OCI-LY7 (cell line): ENCODE results near the gene UQCRHL. TPM values are rescaled to one million over a fixed set of nuclear protein-coding genes. Genes with fewer than 3 reads are reported as not detected.
"Not testable (repeated sequence)": the region's sequence is repeated elsewhere in the genome, so short reads cannot be mapped to it uniquely, and the experiment has no call there.

Experiments used
- Bru-seq: library from RNA; stranded (reverse); fragments of 400-500 nt; gene quantifications from one replicate; lab custom pipeline; 2021; lab: Mats Ljungman, UMichigan
- BruChase-seq, 2 experiments: library from RNA; stranded (reverse); fragments of 400-500 nt; gene quantifications; one replicate each; lab custom pipeline; 2021; lab: Mats Ljungman, UMichigan
- BruUV-seq: library from RNA; stranded (reverse); fragments of 400-500 nt; replicated peaks from 2 replicates; lab custom pipeline; 2021; lab: Mats Ljungman, UMichigan
- CTCF ChIA-PET: fragments of 300-600 bp; sonication (Branson Sonifier 250); formaldehyde crosslinking; loops from one replicate; lab custom pipeline; 2022; ENCODE audit warnings: antibody characterized with exemption; ENCODE audit not compliant: unreplicated experiment; lab: Charles Lee
- POLR2A ChIA-PET: fragments of 300-600 bp; sonication (Branson Sonifier 250); formaldehyde crosslinking; loops from one replicate; lab custom pipeline; 2022; ENCODE audit warnings: antibody characterized with exemption; lab: Charles Lee
- DNase-seq: peaks from one replicate; pipeline ENCODE4 v3.0.0-alpha.2; 2015; ENCODE audit warnings: low spot score
- H2AFZ ChIP-seq: fragments of 200-600 bp; sonication (generic), shearing (Covaris generic); 2 replicates; pipeline ENCODE4 v1.6.1; 2014; ENCODE audit warnings: mild to moderate bottlenecking, antibody characterized with exemption, low read length, moderate library complexity
- H3K27ac ChIP-seq: fragments of 200-600 bp; sonication (generic); 2 replicates; pipeline ENCODE4 v1.5.1; 2014; ENCODE audit warnings: mixed run types, low read depth, mild to moderate bottlenecking, moderate library complexity, low read length, inconsistent platforms; ENCODE audit not compliant: poor library complexity, severe bottlenecking
- H3K36me3 ChIP-seq: fragments of 200-600 bp; sonication (generic); 2 replicates; pipeline ENCODE4 v1.6.1; 2014; ENCODE audit warnings: mild to moderate bottlenecking, antibody characterized with exemption, low read length, moderate library complexity, mixed read lengths; ENCODE audit not compliant: insufficient read depth
- H3K4me1 ChIP-seq: fragments of 200-600 bp; sonication (generic); 2 replicates; pipeline ENCODE4 v1.5.1; 2014; ENCODE audit warnings: mild to moderate bottlenecking, low read length; ENCODE audit not compliant: insufficient read depth, poor library complexity, severe bottlenecking
- H3K4me2 ChIP-seq: fragments of 200-600 bp; sonication (generic); 2 replicates; pipeline ENCODE4 v1.6.1; 2014; ENCODE audit warnings: mild to moderate bottlenecking, low read length
- H3K4me3 ChIP-seq: fragments of 200-600 bp; sonication (generic); 2 replicates; pipeline ENCODE4 v1.5.1; 2014; ENCODE audit warnings: mild to moderate bottlenecking, low read depth, low read length; ENCODE audit not compliant: poor library complexity, severe bottlenecking
- H3K79me2 ChIP-seq: fragments of 200-600 bp; sonication (generic); 2 replicates; pipeline ENCODE4 v1.6.1; 2016; ENCODE audit warnings: low read depth, mild to moderate bottlenecking, low read length, moderate library complexity, mixed read lengths; ENCODE audit not compliant: insufficient read depth
- H3K9me2 ChIP-seq: fragments of 200-600 bp; sonication (generic); 2 replicates; pipeline ENCODE4 v1.6.1; 2016; ENCODE audit warnings: mild to moderate bottlenecking, low read length, mixed read lengths; ENCODE audit not compliant: insufficient read depth
- H3K9me3 ChIP-seq: fragments of 200-600 bp; sonication (generic); 2 replicates; pipeline ENCODE4 v1.6.1; 2014; ENCODE audit warnings: mild to moderate bottlenecking, mixed run types, low read length, mixed read lengths
- H4K20me1 ChIP-seq: fragments of 200-600 bp; sonication (generic); 2 replicates; pipeline ENCODE4 v1.6.1; 2014; ENCODE audit warnings: mild to moderate bottlenecking, antibody characterized with exemption, low read length, moderate library complexity, mixed read lengths; ENCODE audit not compliant: insufficient read depth
- EZH2phosphoT487 ChIP-seq: fragments of 200-600 bp; sonication (generic); IDR thresholded peaks from 2 replicates; pipeline ENCODE4 v1.6.1; 2018; ENCODE audit warnings: low read depth, borderline replicate concordance, mild to moderate bottlenecking, mixed run types, antibody characterized with exemption, low read length, moderate library complexity, mixed read lengths
- intact Hi-C: fragments of 100-400 bp; cut with micrococcal nuclease; formaldehyde crosslinking; loops from one replicate; pipeline ENCODE4 v1.10.0; 2022; ENCODE audit not compliant: unreplicated experiment
- long read RNA-seq: library from polyadenylated mRNA; stranded (forward); transcript quantifications from one replicate; pipeline ENCODE4 v2.0.0, GENCODE V29; 2022
- total RNA-seq, 2 experiments: library from RNA; depleted of rRNA in 1 of 2; stranded (reverse); fragments of >200 nt in 1 of 2; shearing (Covaris generic) in 1 of 2; gene quantifications; 2 replicates each; pipeline ENCODE4 v1.2.3, GENCODE V29; 2014 to 2022
- TF ChIP-seq, protein P1 (sequence below): fragments of 200-600 bp; sonication (generic); conservative IDR thresholded peaks from 2 replicates; pipeline ENCODE4 v1.5.1; 2014; ENCODE audit warnings: mild to moderate bottlenecking, antibody characterized with exemption, low read length, moderate library complexity, mixed read lengths

Gene UQCRHL
- total RNA-seq (2014; rRNA removed; shearing (Covaris generic)): 12.4 and 15.0 TPM in 2 replicates
- total RNA-seq (2022): 2.4 and 3.4 TPM in 2 replicates
- percentile 45 among the genes with signal in this experiment for Bru-seq, nascent RNA
- percentile 69 among the genes with signal in this experiment for BruChase-seq, experiment 1, labeled RNA remaining after a 6-hour chase
- BruChase-seq, experiment 2, labeled RNA remaining after a 2-hour chase: percentile 60 among the genes with signal in this experiment
- long read RNA-seq: 0 reads

DNA sequence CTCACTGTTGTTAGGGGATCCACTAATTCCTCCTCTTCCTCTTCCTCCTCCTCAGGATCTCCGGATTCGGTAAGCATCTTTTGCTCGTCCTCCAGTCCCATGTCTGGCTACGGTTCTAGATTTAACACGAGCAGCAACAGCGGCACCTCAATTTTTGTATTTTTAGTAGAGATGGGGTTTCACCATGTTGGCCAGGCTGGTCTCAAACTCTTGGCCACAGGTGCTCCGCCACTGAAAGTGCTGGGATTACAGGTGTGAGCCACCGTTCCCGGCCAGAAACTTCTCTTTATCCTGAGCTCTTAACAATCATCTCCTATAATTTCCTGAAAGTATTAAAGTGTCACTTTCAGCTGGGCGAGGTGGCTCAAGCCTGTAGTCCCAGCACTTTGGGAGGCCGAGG lies at the start of gene UQCRHL:
Gene UQCRHL, minus strand, starts transcription at position 101 of the 400 bp plus-strand sequence. Its CDS starts 0 bp downstream, at position 101.
- DNase-seq, H4K20me1 ChIP-seq, H3K9me2 ChIP-seq, H3K4me3 ChIP-seq, CTCF ChIA-PET, BruUV-seq, H3K9me3 ChIP-seq, intact Hi-C loops, H3K4me2 ChIP-seq, H2AFZ ChIP-seq, H3K79me2 ChIP-seq, H3K4me1 ChIP-seq, H3K36me3 ChIP-seq, H3K27ac ChIP-seq: not testable (repeated sequence)
- POLR2A ChIA-PET: interaction anchor here (1.4 kb wide), 1 partner anchor 26 kb away, joined by 4 read pairs; no protein-coding TSS in a partner anchor

DNA sequence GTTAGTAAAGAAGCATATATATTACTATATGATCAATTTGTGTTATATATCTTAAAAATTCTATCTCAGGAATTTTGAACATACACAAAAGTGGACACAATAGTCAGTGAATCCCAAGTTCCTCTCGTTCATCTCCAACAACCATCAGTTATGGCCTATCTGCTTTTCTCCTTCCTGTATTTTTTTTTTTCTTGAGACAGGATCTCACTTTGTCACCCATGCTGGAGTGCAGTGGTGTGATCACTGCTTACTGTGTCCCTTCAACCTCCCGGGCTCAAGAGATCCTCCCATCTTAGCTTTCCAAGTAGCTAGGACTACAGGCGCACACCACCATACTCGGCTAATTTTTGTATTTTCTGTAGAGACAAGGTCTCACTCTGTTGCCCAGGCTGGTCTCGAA lies 49.4 kb upstream of the UQCRHL start:
- Histone ChIP-seq H3K36me3 (peaks cover 30% of the 10 kb centered on the region), H3K9me3 (no peaks in the 10 kb centered on the region), H3K4me1 (peaks cover 29% of the 10 kb centered on the region), H2AFZ (no peak overlapping the region), H3K4me2 (no peak overlapping the region), H3K9me2 (no peaks in the 10 kb centered on the region), H4K20me1 (peaks cover 20% of the 10 kb centered on the region), H3K27ac (no peak overlapping the region), H3K79me2 (peaks cover 100% of the 10 kb centered on the region), H3K4me3 (no peak overlapping the region)
- no peak for DNase-seq
- intact Hi-C loops: no loop called here
- TF ChIP-seq, protein P1, sequence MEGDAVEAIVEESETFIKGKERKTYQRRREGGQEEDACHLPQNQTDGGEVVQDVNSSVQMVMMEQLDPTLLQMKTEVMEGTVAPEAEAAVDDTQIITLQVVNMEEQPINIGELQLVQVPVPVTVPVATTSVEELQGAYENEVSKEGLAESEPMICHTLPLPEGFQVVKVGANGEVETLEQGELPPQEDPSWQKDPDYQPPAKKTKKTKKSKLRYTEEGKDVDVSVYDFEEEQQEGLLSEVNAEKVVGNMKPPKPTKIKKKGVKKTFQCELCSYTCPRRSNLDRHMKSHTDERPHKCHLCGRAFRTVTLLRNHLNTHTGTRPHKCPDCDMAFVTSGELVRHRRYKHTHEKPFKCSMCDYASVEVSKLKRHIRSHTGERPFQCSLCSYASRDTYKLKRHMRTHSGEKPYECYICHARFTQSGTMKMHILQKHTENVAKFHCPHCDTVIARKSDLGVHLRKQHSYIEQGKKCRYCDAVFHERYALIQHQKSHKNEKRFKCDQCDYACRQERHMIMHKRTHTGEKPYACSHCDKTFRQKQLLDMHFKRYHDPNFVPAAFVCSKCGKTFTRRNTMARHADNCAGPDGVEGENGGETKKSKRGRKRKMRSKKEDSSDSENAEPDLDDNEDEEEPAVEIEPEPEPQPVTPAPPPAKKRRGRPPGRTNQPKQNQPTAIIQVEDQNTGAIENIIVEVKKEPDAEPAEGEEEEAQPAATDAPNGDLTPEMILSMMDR: no peak
- no peak for TF ChIP-seq EZH2phosphoT487
- ChIA-PET CTCF (no interaction called here), POLR2A (no interaction called here)
- BruUV-seq: no TSS peak

DNA sequence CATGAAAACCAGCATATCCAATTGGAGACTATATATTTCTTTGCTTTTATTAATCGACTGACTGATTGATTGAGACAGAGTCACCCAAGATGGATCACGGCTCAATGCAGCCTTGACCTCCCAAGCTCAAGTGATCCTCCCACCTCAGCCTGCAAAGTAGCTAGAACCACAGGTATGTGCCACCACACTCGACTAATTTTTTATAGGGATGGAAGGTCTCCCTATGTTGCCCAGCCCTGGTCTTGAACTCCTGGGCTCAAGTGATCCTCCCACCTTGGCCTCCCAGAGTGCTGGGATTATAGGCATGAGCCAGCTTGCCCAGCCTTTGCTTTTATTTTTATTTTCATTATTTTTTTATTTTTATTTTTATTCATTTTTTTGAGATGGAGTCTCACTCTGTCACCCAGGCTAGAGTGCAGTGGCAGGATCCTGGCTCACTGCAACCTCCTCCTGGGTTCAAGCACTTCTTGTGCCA lies 45.4 kb upstream of the UQCRHL start:
- ChIA-PET CTCF (no interaction called here), POLR2A (interaction anchor here (0.6 to 1.1 kb wide), 2 partner anchors 19 to 122 kb away, joined by 3 to 5 read pairs; no protein-coding TSS in a partner anchor)
- no TSS peak for BruUV-seq
- H3K9me2 ChIP-seq: no peaks in the 10 kb centered on the region
- TF ChIP-seq EZH2phosphoT487: no peak
- TF ChIP-seq, protein P1: no peak
- intact Hi-C loops: no loop called here
- no peak for DNase-seq
- peaks cover 100% of the 10 kb centered on the region for H3K79me2 ChIP-seq
- peaks cover 18% of the 10 kb centered on the region for H4K20me1 ChIP-seq
- no peak overlapping the region for H3K4me3 ChIP-seq
- no peak overlapping the region for H3K27ac ChIP-seq
- no peak overlapping the region for H2AFZ ChIP-seq
- H3K9me3 ChIP-seq: no peaks in the 10 kb centered on the region
- peak overlapping the region; percentile 94 for H3K4me2 ChIP-seq
- H3K4me1 ChIP-seq: peaks cover 33% of the 10 kb centered on the region
- H3K36me3 ChIP-seq: peaks cover 34% of the 10 kb centered on the region
